Brain microvascular endothelial cell (primary cell): ENCODE data around the gene WSCD1.

Experiments used
- DNase-seq: peaks from one replicate; pipeline ENCODE4 v3.0.0-alpha.2; 2020
- H3K27ac ChIP-seq: fragments of 250-450 bp; sonication (Bioruptor Pico); 2 replicates; pipeline ENCODE4 v1.5.1; 2020; ENCODE audit warnings: mild to moderate bottlenecking, moderate library complexity
- H3K27me3 ChIP-seq: fragments of 250-450 bp; sonication (Bioruptor Pico); replicated peaks from 2 replicates; pipeline ENCODE4 v1.5.1; 2020; ENCODE audit warnings: mild to moderate bottlenecking
- H3K36me3 ChIP-seq: fragments of 250-450 bp; sonication (Bioruptor Pico); replicated peaks from 2 replicates; pipeline ENCODE4 v1.5.1; 2020; ENCODE audit warnings: mild to moderate bottlenecking
- H3K4me3 ChIP-seq: 2 replicates; pipeline ENCODE4 v1.5.1; 2011; ENCODE audit warnings: low read depth, mild to moderate bottlenecking, control low read depth, low read length, moderate library complexity
- CTCF ChIP-seq: IDR thresholded peaks from 2 replicates; pipeline ENCODE4 v1.5.1; 2011; ENCODE audit warnings: low read depth, mild to moderate bottlenecking, moderate library complexity, low read length, control low read depth, inconsistent platforms; ENCODE audit errors: missing control alignments
- in situ Hi-C: cut with HindIII; loops from 2 replicates; pipeline ENCODE4 v1.10.0; 2017; ENCODE audit warnings: low sequenced_read_pairs, low pct_ligation_motif_present

The WSCD1 gene

GRCh38 chr17:6165806-6166205 is 95.6 kb downstream of the WSCD1 start:
- no peak for DNase-seq
- in situ Hi-C loops: no loop called here
- TF ChIP-seq CTCF: no peak
- Histone ChIP-seq H3K27ac (no peak overlapping the region), H3K27me3 (no peaks in the 10 kb centered on the region), H3K4me3 (no peak overlapping the region), H3K36me3 (no peaks in the 10 kb centered on the region)

- H3K27me3 ChIP-seq: no peaks in the 10 kb centered on the region
- H3K4me3 ChIP-seq: no peak overlapping the region
- TF ChIP-seq CTCF: no peak
- no peak overlapping the region for H3K27ac ChIP-seq
- DNase-seq: no peak
- no peaks in the 10 kb centered on the region for H3K36me3 ChIP-seq
- in situ Hi-C loops: no loop called here
Observed at GRCh38 chr17:6166492-6167179, 96.5 kb downstream of the WSCD1 start.

GRCh38 chr17:6168296-6168695 is 98.1 kb downstream of the WSCD1 start:
- no peak for TF ChIP-seq CTCF
- Histone ChIP-seq H3K27ac (no peak overlapping the region), H3K4me3 (no peak overlapping the region), H3K36me3 (no peaks in the 10 kb centered on the region), H3K27me3 (no peaks in the 10 kb centered on the region)
- no peak for DNase-seq
- in situ Hi-C loops: no loop called here

GRCh38 chr17:6170349-6170748 is 100.2 kb downstream of the WSCD1 start:
- TF ChIP-seq CTCF: no peak
- no peaks in the 10 kb centered on the region for H3K27me3 ChIP-seq
- no peak overlapping the region for H3K27ac ChIP-seq
- in situ Hi-C loops: no loop called here
- no peak for DNase-seq
- no peak overlapping the region for H3K4me3 ChIP-seq
- no peaks in the 10 kb centered on the region for H3K36me3 ChIP-seq

- H3K27me3 ChIP-seq: no peaks in the 10 kb centered on the region
- in situ Hi-C loops: no loop called here
- no peak for TF ChIP-seq CTCF
- H3K4me3 ChIP-seq: no peak overlapping the region
- no peak overlapping the region for H3K27ac ChIP-seq
- DNase-seq: no peak
- no peaks in the 10 kb centered on the region for H3K36me3 ChIP-seq
Observed at GRCh38 chr17:6172642-6173330, 102.6 kb downstream of the WSCD1 start.
